ENCODE data around the gene MDFI.

The MDFI gene

DNA sequence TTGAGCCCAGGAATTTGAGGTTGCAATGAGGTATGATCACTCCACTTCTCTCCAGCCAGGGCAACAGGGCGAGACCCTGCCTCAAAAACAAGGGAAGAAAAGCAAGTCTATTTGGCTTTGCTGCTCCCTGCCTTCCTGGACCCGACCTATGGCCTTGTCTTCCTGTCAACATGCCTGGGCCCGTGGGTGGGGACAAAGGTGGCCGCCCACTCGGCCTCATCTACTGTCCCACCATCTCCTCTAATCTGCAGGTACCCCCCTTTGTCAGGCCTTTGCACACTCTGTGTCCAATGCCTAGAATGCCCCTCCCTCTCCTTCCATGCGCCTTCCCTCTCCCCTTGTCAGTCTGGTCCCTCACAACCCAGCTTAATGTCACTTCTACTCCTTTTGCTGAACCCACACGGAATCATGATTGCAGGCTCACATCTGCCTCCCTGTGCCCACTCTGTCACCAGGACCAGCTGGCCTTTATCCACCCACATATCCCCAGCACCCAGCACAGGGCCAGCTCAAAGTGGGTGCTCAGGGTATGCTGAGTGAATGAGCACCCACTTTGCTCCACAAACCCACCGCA lies 40.3 kb downstream of the MDFI start:
- no peak for DNase-seq
- peaks cover 21% of the 10 kb centered on the region for H3K27me3 Mint-ChIP-seq (ENCODE audit: low read depth, poor library complexity)
- no peaks in the 10 kb centered on the region for H3K36me3 Mint-ChIP-seq (ENCODE audit: low read depth)
- H3K27ac Mint-ChIP-seq: no peak overlapping the region
- peaks cover 75% of the 10 kb centered on the region for H3K4me1 Mint-ChIP-seq
- TF ChIP-seq, protein P1, sequence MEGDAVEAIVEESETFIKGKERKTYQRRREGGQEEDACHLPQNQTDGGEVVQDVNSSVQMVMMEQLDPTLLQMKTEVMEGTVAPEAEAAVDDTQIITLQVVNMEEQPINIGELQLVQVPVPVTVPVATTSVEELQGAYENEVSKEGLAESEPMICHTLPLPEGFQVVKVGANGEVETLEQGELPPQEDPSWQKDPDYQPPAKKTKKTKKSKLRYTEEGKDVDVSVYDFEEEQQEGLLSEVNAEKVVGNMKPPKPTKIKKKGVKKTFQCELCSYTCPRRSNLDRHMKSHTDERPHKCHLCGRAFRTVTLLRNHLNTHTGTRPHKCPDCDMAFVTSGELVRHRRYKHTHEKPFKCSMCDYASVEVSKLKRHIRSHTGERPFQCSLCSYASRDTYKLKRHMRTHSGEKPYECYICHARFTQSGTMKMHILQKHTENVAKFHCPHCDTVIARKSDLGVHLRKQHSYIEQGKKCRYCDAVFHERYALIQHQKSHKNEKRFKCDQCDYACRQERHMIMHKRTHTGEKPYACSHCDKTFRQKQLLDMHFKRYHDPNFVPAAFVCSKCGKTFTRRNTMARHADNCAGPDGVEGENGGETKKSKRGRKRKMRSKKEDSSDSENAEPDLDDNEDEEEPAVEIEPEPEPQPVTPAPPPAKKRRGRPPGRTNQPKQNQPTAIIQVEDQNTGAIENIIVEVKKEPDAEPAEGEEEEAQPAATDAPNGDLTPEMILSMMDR (IDR thresholded peaks at IDR 0.05): no peak
- H3K9me3 Mint-ChIP-seq: no peaks in the 10 kb centered on the region
- no peak overlapping the region for H3K4me3 Mint-ChIP-seq

DNA sequence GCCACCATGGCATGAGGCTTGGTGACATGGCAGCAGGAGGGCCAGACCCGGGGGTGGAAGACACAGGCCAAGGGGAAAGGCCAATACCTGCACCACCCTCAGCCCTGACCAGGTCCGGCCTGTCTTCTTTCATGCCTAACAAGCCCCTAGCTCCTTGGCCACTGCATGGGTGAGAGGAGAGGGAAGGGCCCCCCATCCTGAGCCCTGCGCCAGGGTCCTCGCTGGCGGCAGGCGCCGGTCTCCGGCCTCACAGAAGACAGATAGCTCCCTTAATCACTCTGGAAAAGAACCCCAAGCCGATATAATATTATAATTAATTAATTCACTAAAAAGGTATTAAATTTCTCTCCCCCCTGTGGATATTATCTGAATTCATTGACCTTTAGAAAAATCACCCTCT lies 41.4 kb downstream of the MDFI start:
- H3K4me3 Mint-ChIP-seq: no peak overlapping the region
- H3K27me3 Mint-ChIP-seq (ENCODE audit: low read depth, poor library complexity): peaks cover 21% of the 10 kb centered on the region
- no peaks in the 10 kb centered on the region for H3K9me3 Mint-ChIP-seq
- TF ChIP-seq, protein P1 (IDR thresholded peaks at IDR 0.05): no peak
- H3K4me1 Mint-ChIP-seq: peaks cover 73% of the 10 kb centered on the region
- no peaks in the 10 kb centered on the region for H3K36me3 Mint-ChIP-seq (ENCODE audit: low read depth)
- DNase-seq: no peak
- no peak overlapping the region for H3K27ac Mint-ChIP-seq

DNA sequence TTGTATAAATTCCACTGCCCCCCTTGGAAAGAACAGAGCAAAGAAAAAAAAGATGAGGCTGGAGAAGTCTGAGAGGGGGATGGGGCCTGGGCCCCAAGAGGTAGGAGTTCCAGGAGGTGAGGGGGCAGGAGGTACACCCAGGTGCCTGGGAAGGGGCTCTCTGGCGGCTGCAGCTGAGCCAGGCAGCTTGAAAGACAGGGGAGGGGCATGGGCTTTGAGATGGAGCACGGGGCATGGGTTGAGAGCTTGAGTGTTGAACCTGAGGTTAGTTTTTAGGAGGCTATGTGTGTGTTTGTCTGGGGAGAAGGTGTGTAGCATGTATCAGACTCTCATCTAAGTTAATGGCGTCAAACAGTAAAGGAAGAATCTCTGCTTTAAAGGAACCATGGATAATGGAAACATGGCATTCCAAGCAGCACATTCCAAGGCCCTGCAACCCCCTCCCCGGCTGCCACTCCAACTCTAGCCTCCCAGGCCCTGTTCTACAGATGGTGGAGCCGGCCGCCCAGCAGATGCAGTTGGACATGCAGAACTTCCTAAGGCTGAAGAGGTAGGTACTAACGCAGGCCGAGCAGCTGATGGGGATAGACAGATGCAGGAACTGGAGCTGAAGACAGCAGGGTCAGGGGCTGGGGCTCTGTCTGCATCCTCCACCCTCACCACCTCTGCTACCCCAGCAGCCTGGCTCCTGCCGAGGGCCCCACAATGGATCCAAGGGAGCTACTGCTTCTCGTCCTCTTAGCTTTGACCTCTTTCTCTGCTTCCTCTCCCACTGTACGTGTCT lies 42.1 kb downstream of the MDFI start:
- TF ChIP-seq, protein P1 (IDR thresholded peaks at IDR 0.05): no peak
- DNase-seq: no peak
- no peaks in the 10 kb centered on the region for H3K36me3 Mint-ChIP-seq (ENCODE audit: low read depth)
- peaks cover 74% of the 10 kb centered on the region for H3K4me1 Mint-ChIP-seq
- no peak overlapping the region for H3K27ac Mint-ChIP-seq
- no peaks in the 10 kb centered on the region for H3K9me3 Mint-ChIP-seq
- no peak overlapping the region for H3K4me3 Mint-ChIP-seq
- H3K27me3 Mint-ChIP-seq (ENCODE audit: low read depth, poor library complexity): peaks cover 25% of the 10 kb centered on the region

- TF ChIP-seq, protein P1 (IDR thresholded peaks at IDR 0.05): peak; percentile 87
- no peaks in the 10 kb centered on the region for H3K36me3 Mint-ChIP-seq (ENCODE audit: low read depth)
- no peaks in the 10 kb centered on the region for H3K9me3 Mint-ChIP-seq
- no peak overlapping the region for H3K27ac Mint-ChIP-seq
- H3K27me3 Mint-ChIP-seq (ENCODE audit: low read depth, poor library complexity): peaks cover 28% of the 10 kb centered on the region
- peak; percentile 94 for DNase-seq
- H3K4me1 Mint-ChIP-seq: peaks cover 61% of the 10 kb centered on the region
- no peak overlapping the region for H3K4me3 Mint-ChIP-seq
These were observed 43.8 kb downstream of the MDFI start for GRCh38 chr6:41682056-41682477.

DNA sequence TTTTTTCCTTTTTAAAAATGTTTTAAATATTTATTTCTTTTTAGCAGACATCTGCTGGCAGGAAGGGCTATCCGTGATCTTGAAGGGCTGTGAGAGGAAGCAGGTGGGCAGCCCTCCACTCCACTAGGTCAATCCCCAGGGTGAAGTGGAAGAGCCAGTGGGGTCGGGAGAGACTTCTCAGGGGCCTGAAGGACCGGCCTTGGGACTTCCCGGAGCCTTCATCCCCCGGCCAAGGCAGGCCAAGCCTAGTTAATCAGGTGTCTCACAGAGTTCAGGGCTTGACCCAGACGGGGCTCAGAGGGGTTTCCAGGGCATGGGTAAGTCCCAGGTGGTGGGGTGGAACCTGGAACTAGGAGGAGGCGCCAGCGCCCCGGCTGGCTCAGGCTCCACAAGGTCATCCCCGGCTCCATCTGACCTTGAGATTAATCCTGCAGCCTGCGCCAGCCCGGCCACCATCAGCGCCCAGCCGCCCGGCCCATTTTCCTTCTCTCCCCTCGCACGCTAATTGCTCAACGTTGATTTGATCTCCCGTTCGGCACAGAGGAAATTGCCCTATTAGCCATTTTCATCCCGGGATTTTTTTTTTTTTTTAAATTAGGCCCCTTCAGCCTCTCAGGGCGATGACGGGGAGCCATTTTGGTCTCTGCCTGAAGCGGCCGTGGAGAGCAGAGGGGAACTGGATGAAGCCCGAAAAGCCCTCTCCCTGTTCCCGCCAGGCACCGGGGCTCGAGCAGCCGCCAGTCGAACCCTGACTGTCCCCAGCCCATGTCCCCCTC lies 44.4 kb downstream of the MDFI start:
- TF ChIP-seq, protein P1 (IDR thresholded peaks at IDR 0.05): no peak
- Mint-ChIP-seq H3K9me3 (no peaks in the 10 kb centered on the region), H3K4me1 (peaks cover 61% of the 10 kb centered on the region), H3K27me3 (ENCODE audit: low read depth, poor library complexity) (peaks cover 28% of the 10 kb centered on the region), H3K36me3 (ENCODE audit: low read depth) (no peaks in the 10 kb centered on the region), H3K4me3 (no peak overlapping the region), H3K27ac (no peak overlapping the region)
- DNase-seq: no peak

Data from nephron progenitor cell (in vitro differentiated cells).